ENCODE results near the gene COX5B.
"Not testable (repeated sequence)": the region's sequence is repeated elsewhere in the genome, so short reads cannot be mapped to it uniquely, and the experiment has no call there.

COX5B gene

DNA sequence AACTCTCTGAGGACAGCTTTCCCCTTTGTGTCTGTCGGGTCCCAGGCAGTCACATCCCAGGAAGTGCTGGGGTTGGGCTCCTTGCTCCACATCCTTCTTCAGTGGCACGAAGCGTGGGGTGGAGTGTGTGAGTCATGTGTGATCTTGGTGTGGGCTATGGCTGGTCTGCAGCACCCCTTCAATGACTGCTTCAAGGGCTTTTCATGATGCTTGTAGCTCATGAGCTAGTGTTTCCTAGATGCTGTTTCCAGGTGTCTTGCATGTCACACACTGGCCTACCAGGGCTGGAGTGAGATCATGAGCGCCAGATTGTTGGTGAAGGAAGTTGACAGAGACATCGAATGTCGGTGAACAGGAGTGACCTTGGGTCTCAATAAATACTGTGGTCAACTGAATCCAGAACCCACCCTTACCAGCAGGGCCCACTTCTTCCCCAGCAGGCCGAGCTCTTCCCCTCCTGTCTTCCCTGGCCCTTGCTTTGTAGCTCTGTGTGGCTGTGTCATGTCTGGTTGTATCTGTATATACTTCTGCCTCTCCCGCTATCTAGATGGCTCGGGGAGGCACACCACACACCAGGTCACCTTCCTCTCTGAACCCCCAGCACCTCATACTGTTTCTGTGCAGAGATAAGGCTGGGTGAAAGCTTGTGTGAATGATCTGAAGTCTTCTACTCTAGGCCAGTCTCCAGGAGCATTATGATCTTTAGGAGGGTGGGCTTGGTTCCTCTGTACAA, 27.5 kb downstream of the COX5B start:
- no peak for DNase-seq (ENCODE audit: low read depth)

DNA sequence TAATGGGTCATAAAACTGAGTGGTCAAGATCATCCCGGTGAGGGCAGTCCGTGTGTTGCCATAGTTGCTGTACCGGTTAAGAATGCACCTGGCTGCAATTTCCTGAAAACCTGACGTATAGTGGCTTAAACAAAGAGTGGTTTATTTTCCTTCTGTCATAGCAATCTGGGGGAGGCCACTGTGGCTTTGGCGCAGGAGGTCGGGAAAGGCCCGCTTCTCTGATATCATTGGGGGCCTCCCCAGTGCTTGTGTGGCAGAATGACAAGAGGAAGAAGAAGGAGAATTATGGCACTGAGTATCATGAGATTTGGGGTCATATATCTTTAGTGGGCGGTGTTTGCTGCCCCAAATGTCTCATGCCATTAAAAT, 28.0 kb downstream of the COX5B start:
- no peak for DNase-seq (ENCODE audit: low read depth)

DNA sequence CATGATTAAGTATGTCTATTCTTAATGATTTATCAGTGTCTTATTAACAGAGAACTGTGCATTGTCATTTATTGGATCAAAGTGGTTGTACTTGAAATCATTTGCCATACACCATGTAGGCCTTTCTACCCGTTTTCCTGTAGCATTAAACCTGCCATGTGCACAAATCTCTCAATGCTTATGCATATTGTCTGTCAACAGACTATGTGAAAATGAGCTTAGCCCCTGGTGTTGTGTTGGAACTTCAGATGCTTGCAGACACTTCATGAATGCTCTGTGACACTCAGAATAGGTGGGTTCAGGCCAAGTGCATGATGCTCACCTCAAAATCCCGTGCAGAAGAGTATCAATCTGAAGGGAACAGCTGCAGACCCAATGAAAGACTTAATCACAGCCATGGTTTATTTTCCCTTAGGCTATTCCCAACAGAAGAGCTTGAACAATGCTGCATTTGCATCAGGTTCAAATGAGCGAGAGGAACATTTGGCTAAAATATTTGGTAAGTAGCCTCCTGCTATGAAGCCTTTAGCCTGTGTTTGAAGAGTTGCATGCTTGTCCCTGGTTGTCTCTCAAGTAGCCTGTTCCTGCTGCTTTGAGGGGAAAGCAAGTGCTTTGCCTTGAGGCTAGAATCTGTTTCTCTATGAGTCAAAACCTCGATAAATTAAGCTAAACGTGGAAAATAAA, 29.7 kb downstream of the COX5B start:
- no peak for DNase-seq (ENCODE audit: low read depth)

DNA sequence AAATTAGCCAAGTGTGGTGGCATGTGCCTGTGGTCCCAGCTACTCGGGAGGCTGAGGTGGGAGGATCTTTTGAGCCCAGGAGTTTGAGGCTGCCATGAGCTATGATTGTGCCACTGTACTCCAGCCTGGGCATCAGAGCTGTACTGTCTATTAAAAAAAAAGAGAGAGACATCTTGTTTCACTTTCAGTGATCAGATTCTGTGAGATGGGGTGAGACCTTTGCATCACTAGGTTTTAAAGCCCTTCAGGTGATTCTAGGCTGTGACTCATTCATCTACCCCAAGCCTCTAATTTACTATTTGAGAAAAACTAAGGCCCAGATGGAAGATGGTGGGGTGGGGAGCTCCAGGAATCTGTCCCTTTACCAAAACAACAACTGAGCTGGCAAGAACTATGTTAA, 30.8 kb downstream of the COX5B start:
- DNase-seq (ENCODE audit: low read depth), result no peak

DNA sequence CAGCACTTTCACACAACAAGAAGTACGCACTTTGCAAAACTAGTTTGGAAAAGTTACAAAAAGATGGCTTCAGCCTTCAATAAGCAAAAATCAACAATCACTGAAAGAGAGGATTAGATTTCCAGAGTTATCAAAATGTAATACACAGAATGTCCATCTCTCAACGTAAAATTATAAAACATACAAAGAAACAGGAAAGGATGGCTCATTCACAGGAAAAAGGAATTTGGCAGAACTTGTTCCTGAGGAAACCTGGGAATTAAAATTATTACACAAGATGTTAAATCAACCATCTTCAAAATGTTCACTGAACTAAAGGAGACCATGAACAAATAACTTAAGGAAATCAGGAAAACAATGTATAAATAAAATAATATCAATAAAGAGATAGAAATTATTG, 31.6 kb downstream of the COX5B start:
- DNase-seq (ENCODE audit: low read depth), result no peak

DNA sequence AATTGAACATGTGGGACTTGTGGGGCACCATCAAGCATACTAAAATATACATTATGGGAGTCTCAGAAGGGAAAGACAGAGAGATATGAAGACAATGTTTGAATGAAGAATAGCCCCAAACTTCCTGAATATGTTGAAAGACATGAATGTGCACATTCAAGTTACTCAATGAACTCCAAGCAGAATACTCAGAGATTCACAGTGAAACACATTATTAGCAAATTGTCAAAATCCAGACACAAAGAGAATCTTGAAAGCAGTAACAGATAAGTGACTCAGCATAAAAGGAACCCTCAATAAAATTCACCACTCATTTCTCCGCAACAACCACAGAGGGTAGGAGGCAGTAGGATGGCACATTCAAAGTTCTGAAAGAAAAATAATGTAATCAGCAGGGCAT, 32.4 kb downstream of the COX5B start:
- DNase-seq (ENCODE audit: low read depth), result no peak

DNA sequence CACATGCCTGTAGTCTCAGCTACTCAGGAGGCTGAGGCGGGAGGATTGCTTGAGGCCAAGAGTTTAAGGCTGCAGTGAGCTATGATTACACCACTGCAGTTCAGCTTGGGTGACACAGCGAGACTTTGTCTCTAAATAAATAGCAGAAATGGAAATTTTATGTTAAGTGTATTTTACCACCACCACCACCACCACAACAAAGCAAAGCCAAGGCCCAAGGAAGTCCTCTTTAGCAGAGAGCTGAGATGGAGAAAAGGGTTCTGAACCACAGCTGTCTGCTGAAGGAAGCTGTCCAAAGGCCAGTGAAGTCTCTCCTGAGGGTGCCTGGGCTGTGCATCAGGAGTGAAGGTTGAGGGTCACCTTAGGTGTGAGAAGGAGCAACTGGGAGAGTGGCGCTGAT, 41.4 kb downstream of the COX5B start:
- DNase-seq (ENCODE audit: low read depth), result not testable (repeated sequence)

DNA sequence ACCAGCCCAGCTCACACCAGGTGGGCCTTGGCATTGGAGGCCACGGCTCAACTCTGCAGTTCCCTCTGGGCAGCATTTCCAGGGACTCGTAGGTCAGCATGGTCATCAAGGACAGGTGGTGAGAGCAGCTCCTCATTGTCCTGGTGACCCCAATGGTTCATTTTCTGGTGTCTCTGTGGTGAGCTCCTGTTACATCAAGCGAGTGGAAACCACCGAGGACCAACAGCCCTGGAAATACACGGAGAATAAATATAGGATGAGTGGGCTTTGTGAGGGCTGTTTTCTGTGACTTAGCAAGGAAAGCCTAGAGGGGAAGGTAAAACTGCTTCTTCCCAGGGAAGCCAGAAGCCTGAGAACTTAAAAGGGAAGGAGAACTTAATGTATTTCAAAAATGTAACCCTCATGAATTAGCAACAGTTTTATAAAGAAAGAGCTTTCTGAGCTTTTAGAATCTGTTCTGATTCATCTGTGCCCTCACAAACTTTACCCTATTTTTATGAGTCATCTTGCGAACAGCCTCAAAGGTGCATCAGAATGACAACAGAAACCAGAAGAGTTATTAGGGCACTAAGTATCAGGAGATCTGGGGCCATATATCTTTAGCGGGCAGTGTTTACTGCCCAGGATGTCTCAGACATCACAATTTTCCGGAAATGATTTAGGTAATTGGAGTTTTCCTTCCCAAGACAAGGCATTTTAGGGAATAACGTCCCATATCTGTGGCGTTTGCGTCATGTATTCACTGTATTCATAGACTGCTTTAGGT, 42.4 kb downstream of the COX5B start:
- DNase-seq (ENCODE audit: low read depth), result no peak

DNA sequence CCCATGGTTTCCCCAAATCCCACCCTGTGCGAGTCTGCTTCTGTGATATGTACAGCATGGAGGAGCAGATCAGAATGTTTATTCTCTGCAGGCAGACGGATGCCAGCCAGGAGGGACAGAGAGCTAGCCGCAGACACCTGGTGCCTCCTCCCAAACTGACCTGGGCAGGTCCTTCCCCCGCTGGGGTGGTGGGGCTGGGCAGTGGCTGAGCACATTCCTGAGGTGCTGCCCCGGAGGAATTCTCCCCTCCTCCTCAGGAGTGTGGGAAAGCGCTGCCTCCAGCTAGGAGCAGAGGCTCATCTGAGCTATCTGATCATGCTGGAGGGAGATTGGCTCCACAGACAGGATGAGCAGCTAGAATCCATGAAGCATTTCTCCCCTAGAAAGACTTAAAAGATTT, 45.3 kb downstream of the COX5B start:
- no peak for DNase-seq (ENCODE audit: low read depth)

DNA sequence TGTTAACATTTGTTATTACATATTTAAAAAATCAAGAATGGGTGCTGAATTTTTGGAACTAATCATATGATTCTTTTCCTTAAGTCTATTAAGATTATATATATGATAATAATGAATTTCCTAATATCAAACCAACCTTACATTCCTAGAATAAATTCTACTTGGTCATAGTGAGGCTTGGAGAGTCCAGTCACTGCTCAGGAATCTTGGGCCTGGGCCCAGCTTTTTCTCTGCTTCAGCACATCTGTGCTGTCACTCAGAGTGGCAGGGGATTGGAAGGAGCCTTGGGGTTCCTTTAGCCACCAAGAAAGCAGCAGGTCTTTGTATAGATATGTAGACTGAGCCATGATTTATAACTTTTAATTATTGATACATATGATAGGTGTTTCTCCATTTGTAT, 47.6 kb downstream of the COX5B start:
- DNase-seq (ENCODE audit: low read depth), result no peak

DNA sequence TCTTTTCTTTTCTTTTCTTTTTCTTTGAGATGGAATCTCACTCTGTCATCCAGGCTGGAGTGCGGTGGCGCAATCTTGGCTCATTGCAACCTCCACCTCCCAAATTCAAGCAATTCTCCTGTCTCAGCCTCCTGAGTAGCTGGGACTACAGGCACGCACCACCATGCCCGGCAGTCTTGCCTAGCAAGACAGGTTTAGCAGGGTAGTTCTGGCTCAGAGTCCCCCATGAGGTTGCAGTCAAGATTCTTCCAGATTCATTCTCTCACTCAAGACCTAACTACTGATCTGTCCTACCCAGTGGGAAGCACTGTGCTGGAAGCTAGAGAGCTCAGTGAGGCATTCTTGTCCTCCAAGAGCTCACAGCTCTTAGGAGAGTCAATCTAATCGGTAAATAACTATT, 49.9 kb downstream of the COX5B start:
- DNase-seq (ENCODE audit: low read depth), result no peak

DNA sequence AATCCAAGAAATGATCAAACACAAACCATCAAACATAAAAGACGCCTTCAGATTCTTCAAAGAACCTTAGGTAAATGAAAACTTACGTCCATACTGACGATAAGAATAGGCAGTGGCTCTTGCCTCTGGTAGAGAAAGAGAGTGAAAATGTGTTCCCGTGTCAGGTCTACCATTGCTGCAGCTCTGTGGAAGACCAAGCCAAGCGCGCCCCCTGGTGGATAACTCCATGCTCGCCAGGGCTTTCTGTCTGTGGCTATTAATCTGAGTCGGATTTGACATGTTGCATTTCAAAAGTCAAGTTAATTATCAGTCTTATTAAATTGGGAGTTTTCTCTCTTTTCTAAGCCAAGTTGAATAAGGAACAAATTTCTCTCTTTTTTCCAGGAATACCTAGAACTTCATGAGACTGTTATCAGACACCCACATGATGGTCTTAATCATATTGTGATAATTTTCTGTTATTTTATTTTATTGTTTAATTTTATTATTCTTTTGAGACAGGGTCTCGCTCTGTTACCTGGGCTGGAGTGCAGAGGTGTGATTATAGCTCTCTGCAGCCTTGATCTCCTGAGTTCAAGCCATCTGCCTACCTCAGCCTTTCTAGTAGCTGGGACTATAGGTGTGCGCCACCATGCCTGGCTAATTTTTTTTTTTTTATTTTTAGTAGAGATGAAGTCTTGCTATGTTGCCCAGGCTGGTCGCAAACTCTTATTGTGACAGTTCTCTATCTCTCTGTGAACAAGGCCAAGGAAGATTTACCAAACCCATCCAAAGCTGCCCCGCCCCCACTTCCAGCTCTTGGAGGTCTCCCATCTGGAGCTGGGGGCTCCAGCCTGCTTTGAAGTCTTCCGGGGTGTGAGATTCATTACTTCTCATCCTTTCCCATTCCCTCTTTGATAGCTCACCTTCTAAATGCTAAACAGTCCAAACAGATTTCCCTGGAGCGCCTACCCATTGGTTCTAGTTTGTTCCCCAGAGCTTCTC, 51.7 kb downstream of the COX5B start:
- DNase-seq (ENCODE audit: low read depth), result no peak
